Middle frontal gyrus (tissue), 1 donor: ENCODE measurements around the gene MTARC1.

Source experiments
- DNase-seq: peaks from one replicate; pipeline ENCODE4 v3.0.0-alpha.2; 2015; ENCODE audit warnings: low spot score; ENCODE audit errors: extremely low spot score

MTARC1 gene

GRCh38 chr1:220828950-220829586 is 42.4 kb downstream of the MTARC1 start:
- no peak for DNase-seq

- no peak for DNase-seq
Observed at GRCh38 chr1:220833436-220833835, 46.7 kb downstream of the MTARC1 start.

GRCh38 chr1:220834155-220834870 is 47.6 kb downstream of the MTARC1 start:
- no peak for DNase-seq
